ENCODE results near the gene JADE3. TPM values are rescaled to one million over a fixed set of nuclear protein-coding genes. Genes with fewer than 3 reads are reported as not detected.

JADE3 gene
- not detected for total RNA-seq

- DNase-seq, result no peak
Observed at GRCh38 chrX:46912098-46912602, at the start of gene JADE3. Gene JADE3, plus strand, starts transcription at chrX:46912421. Its CDS starts 72,474 bp downstream, at chrX:46984895.

- DNase-seq, result no peak
Observed at GRCh38 chrX:46863072-46863471, 49.1 kb upstream of the JADE3 start.

GRCh38 chrX:46864606-46865005, 47.6 kb upstream of the JADE3 start:
- DNase-seq, result no peak

- no peak for DNase-seq
Observed at GRCh38 chrX:46865281-46865680, 46.9 kb upstream of the JADE3 start.

- DNase-seq, result no peak
Observed at GRCh38 chrX:46866726-46867125, 45.5 kb upstream of the JADE3 start.

- DNase-seq, result no peak
Observed at GRCh38 chrX:46873746-46874145, 38.5 kb upstream of the JADE3 start.

GRCh38 chrX:46876901-46877300, 35.3 kb upstream of the JADE3 start:
- no peak for DNase-seq

GRCh38 chrX:46882266-46882665, 30.0 kb upstream of the JADE3 start:
- no peak for DNase-seq

- DNase-seq, result no peak
Observed at GRCh38 chrX:46884799-46885198, 27.4 kb upstream of the JADE3 start.

GRCh38 chrX:46898207-46898606, 14.0 kb upstream of the JADE3 start:
- no peak for DNase-seq

- peak; percentile 32 for DNase-seq
Observed at GRCh38 chrX:46903458-46904242, 8.6 kb upstream of the JADE3 start.

GRCh38 chrX:46904626-46905025, 7.6 kb upstream of the JADE3 start:
- DNase-seq, result no peak

GRCh38 chrX:46910415-46910814, 1.8 kb upstream of the JADE3 start:
- no peak for DNase-seq

GRCh38 chrX:46912603-46913491, 626 bp downstream of the JADE3 start:
- no peak for DNase-seq

GRCh38 chrX:46913667-46914066, 1.4 kb downstream of the JADE3 start:
- no peak for DNase-seq

GRCh38 chrX:46916273-46916672, 4.1 kb downstream of the JADE3 start:
- DNase-seq, result no peak

- no peak for DNase-seq
Observed at GRCh38 chrX:46917622-46918021, 5.4 kb downstream of the JADE3 start.

- no peak for DNase-seq
Observed at GRCh38 chrX:46918434-46918833, 6.2 kb downstream of the JADE3 start.

GRCh38 chrX:46920235-46920634, 8.0 kb downstream of the JADE3 start:
- no peak for DNase-seq

- no peak for DNase-seq
Observed at GRCh38 chrX:46922611-46923010, 10.4 kb downstream of the JADE3 start.

GRCh38 chrX:46927718-46928117, 15.5 kb downstream of the JADE3 start:
- DNase-seq, result no peak

- DNase-seq, result no peak
Observed at GRCh38 chrX:46929439-46930261, 17.4 kb downstream of the JADE3 start.

- DNase-seq, result no peak
Observed at GRCh38 chrX:46935295-46935694, 23.1 kb downstream of the JADE3 start.
